Coronary artery (tissue), 2 donors: ENCODE results near the gene DLG2.

Experiments
- DNase-seq: peaks from one replicate; pipeline ENCODE4 v3.0.0-alpha.2; 2017; ENCODE audit warnings: low spot score
- H3K27ac ChIP-seq, 2 donors: fragments of 200-600 bp; sonication (generic); one replicate each; pipeline ENCODE4 v1.5.1; 2016 to 2019
- H3K4me3 ChIP-seq: fragments of 200-600 bp; sonication (generic); 2 replicates; pipeline ENCODE4 v1.5.1; 2016; ENCODE audit warnings: mild to moderate bottlenecking, moderate library complexity
- CTCF ChIP-seq: fragments of 200-600 bp; sonication (generic); IDR thresholded peaks from one replicate; pipeline ENCODE4 v1.5.1; 2019; ENCODE audit warnings: antibody characterized with exemption

Gene DLG2

DNA sequence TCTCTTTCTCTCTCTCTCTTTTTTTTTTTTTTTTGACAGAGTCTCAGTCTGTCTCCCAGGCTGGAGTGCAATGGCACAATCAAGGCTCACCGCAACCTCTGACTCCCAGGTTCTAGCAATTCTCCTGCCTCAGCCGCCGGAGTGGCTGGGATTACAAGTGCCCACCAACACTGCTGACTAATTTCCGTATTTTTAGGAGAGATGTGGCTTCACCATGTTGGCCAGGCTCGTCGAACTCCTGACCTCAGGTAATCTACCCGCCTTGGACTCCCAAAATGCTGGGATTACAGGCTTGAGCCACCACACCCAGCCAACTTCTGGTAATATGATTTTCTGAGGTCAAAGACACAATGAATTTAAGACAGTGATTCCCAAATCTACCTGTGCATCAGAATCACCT is 1681.2 kb downstream of the DLG2 start:
- H3K4me3 ChIP-seq, result no peak overlapping the region
- DNase-seq, result no peak
- TF ChIP-seq CTCF, result no peak

DNA sequence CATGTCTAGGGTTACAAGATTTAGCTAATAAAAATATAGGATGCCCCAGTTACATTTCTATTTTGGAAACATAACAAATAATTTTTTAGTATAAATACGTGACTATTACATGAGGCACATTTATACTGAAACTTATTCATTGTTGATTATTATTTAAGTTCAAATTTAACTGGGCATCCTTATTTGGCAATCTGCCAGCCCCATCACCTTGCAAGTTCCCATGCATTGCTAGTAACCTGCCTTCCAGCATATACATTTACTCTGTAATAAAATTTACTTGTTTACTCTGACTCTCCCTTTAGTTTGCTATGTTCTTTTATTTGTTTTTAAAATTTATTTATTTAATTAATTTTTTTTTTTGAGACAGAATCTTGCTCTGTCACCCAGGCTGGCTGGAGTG is 1686.1 kb downstream of the DLG2 start:
- no peak for DNase-seq
- TF ChIP-seq CTCF, result no peak
- H3K4me3 ChIP-seq, result no peak overlapping the region
- H3K27ac ChIP-seq, result no peak overlapping the region

More for the DNA sequence above, 1681.2 kb downstream of the DLG2 start:
- no peak overlapping the region for H3K27ac ChIP-seq

DNA sequence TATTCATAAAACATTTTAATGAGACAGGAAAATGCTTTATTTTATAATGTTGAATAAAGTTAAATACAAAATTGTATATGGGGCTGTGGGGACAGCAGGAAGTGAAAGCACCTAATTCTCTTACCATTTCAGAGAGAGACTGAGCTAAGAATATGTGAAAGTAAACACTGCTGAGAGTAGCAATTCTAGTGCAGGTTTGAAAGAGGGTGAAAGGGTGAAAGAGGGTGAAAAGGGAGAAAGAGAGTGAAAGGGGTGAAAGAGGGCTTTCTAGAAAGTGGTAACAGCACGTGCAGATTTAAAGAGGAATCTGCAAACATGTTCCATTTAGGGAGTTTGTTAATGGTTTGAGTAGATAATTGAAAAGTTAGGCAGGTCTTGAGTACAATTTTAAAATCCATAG is 1689.0 kb downstream of the DLG2 start:
- DNase-seq, result no peak
- no peak overlapping the region for H3K27ac ChIP-seq
- no peak for TF ChIP-seq CTCF
- no peak overlapping the region for H3K4me3 ChIP-seq

DNA sequence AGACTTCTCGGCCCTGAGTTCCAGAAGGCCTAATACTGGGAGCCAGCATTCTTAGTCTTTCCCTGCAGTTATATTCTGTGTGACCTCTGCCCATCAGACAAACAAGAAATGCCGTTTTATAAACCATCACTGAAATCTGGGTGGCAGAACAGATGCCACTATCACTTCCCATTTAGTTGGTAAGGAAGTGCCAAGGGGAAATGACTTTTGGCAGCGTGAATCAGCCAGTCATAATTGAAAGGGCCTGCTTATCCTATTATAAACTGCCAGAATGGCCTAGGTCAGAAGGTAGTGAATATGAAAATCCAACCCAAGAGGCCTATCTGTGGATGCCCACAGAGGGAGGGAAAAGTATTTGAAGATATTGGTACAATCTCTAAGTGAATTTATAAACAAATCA is 1694.1 kb downstream of the DLG2 start:
- H3K27ac ChIP-seq, result no peak overlapping the region
- TF ChIP-seq CTCF, result no peak
- no peak for DNase-seq
- H3K4me3 ChIP-seq, result no peak overlapping the region

GRCh38 chr11:83927422-83927821 is 1699.7 kb downstream of the DLG2 start:
- Histone ChIP-seq H3K4me3 (no peak overlapping the region), H3K27ac (no peak overlapping the region)
- no peak for DNase-seq
- TF ChIP-seq CTCF, result no peak

DNA sequence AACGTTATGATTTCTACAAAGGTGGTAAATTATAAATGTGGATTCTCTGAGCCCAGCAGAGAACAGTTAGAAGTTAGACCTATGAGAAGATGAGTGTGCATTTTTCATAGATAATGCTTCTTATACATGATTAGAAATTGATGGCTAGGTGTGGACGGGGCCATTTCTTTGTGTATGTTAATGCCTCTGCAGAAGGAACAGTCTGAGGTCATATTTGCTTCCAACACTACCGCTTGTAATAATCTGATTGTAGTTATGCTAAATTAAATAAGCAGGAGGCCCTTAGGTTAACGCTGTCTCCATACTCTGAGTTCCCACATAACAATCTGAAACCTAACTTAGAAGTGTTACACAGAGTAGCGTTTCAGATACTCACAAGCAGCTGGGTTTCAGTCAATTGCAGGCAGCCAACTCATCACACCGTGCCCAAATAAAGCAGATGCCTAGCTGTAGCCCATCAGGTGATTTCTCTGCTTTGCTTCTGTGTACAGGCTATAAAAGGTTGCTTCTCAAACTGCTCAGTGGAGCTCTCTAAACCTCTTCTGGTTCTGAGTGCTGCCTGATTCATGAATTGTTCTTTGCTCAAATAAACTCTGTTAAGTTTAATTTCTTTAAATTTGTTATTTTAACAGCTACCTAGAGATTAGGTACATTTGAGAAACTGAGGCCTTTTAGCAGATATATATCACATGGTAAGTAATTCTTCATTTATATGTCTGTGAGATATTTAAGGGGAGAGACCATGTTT is 1702.2 kb downstream of the DLG2 start:
- no peak overlapping the region for H3K4me3 ChIP-seq
- no peak for TF ChIP-seq CTCF
- DNase-seq, result no peak
- no peak overlapping the region for H3K27ac ChIP-seq

- TF ChIP-seq CTCF, result no peak
- Histone ChIP-seq H3K4me3 (no peak overlapping the region), H3K27ac (no peak overlapping the region)
- no peak for DNase-seq
Measured at GRCh38 chr11:83923961-83924360, 1703.2 kb downstream of the DLG2 start.
